Neuronal stem cell (in vitro differentiated cells): ENCODE measurements around the gene ISM1.

ENCODE experiments used
- DNase-seq: peaks from one replicate; pipeline ENCODE4 v3.0.0-alpha.2; 2013; ENCODE audit warnings: low spot score
- H2AFZ ChIP-seq: one replicate; pipeline ENCODE4 v1.6.1; 2013; ENCODE audit warnings: mild to moderate bottlenecking, low read length, inconsistent platforms
- H2AK5ac ChIP-seq: 2 replicates; pipeline ENCODE4 v1.6.1; 2013; ENCODE audit warnings: low read depth, mild to moderate bottlenecking, inconsistent platforms, low read length, moderate library complexity, mixed read lengths
- H2BK120ac ChIP-seq: 2 replicates; pipeline ENCODE4 v1.6.1; 2013; ENCODE audit warnings: low read depth, mild to moderate bottlenecking, inconsistent platforms, low read length, moderate library complexity, mixed read lengths
- H2BK12ac ChIP-seq: one replicate; pipeline ENCODE4 v1.6.1; 2013; ENCODE audit warnings: low read length, inconsistent platforms
- H2BK15ac ChIP-seq: 2 replicates; pipeline ENCODE4 v1.6.1; 2013; ENCODE audit warnings: mild to moderate bottlenecking, low read length, inconsistent platforms, mixed read lengths
- H2BK5ac ChIP-seq: one replicate; pipeline ENCODE4 v1.6.1; 2013; ENCODE audit warnings: inconsistent platforms, mild to moderate bottlenecking, low read length, moderate library complexity
- H3K14ac ChIP-seq: one replicate; pipeline ENCODE4 v1.6.1; 2013; ENCODE audit warnings: low read length, inconsistent platforms
- H3K18ac ChIP-seq: 2 replicates; pipeline ENCODE4 v1.6.1; 2013; ENCODE audit warnings: low read length, inconsistent platforms
- H3K23ac ChIP-seq: 2 replicates; pipeline ENCODE4 v1.6.1; 2013; ENCODE audit warnings: low read depth, mild to moderate bottlenecking, mixed read lengths, low read length, inconsistent platforms; ENCODE audit not compliant: poor library complexity
- H3K27ac ChIP-seq: replicated peaks from 3 replicates; pipeline ENCODE4 v1.5.1; 2013; ENCODE audit warnings: low read length, inconsistent platforms
- H3K27me3 ChIP-seq, 3 experiments: 2 replicates each; pipeline ENCODE4 v1.6.1; 2013; ENCODE audit warnings: low read length in 3 of 3, mild to moderate bottlenecking in 2 of 3, inconsistent platforms in 1 of 3, low read depth in 1 of 3, mixed read lengths in 1 of 3, moderate library complexity in 1 of 3; ENCODE audit not compliant: control insufficient read depth in 3 of 3, insufficient read depth in 3 of 3
- H3K36me3 ChIP-seq, 2 donors: replicated peaks in 1 of 2; 2 replicates each; pipeline ENCODE4 v1.6.1; 2013; ENCODE audit warnings: low read length in 2 of 2; ENCODE audit not compliant: control insufficient read depth in 2 of 2, insufficient read depth in 2 of 2
- H3K4ac ChIP-seq: 2 replicates; pipeline ENCODE4 v1.6.1; 2013; ENCODE audit warnings: inconsistent platforms, mild to moderate bottlenecking, low read length, moderate library complexity
- H3K4me1 ChIP-seq, 2 donors: 1 replicate in 1 of 2; 2 replicates in 1 of 2; pipeline ENCODE4 v1.6.1; 2013; ENCODE audit warnings: low read length in 2 of 2, low read depth in 1 of 2; ENCODE audit not compliant: control insufficient read depth in 2 of 2, insufficient read depth in 1 of 2
- H3K4me2 ChIP-seq: one replicate; pipeline ENCODE4 v1.6.1; 2013; ENCODE audit warnings: mild to moderate bottlenecking, low read length, inconsistent platforms; ENCODE audit not compliant: insufficient read depth, poor library complexity, severe bottlenecking
- H3K4me3 ChIP-seq, 2 donors: 2 replicates each; pipeline ENCODE4 v1.5.1; 2013; ENCODE audit warnings: low read length in 2 of 2, mild to moderate bottlenecking in 2 of 2, inconsistent platforms in 1 of 2, moderate library complexity in 1 of 2
- H3K79me1 ChIP-seq: one replicate; pipeline ENCODE4 v1.6.1; 2013; ENCODE audit warnings: low read depth, mild to moderate bottlenecking, inconsistent platforms, low read length, moderate library complexity
- H3K9ac ChIP-seq: one replicate; pipeline ENCODE4 v1.6.1; 2013; ENCODE audit warnings: mild to moderate bottlenecking, low read depth, low read length, inconsistent platforms; ENCODE audit not compliant: poor library complexity
- H3K9me3 ChIP-seq, 2 donors: replicated peaks in 1 of 2; 2 replicates each; pipeline versions ENCODE3 to v1.6.1; 2013; ENCODE audit warnings: low read length in 2 of 2, mild to moderate bottlenecking in 2 of 2, inconsistent platforms in 1 of 2, low read depth in 1 of 2, mixed read lengths in 1 of 2, moderate library complexity in 1 of 2; ENCODE audit not compliant: control insufficient read depth in 2 of 2, insufficient read depth in 1 of 2
- H4K8ac ChIP-seq: one replicate; pipeline ENCODE4 v1.6.1; 2013; ENCODE audit warnings: low read depth, mild to moderate bottlenecking, inconsistent platforms, low read length, moderate library complexity
- H4K91ac ChIP-seq: one replicate; pipeline ENCODE4 v1.6.1; 2013; ENCODE audit warnings: low read length, low read depth, mild to moderate bottlenecking, inconsistent platforms; ENCODE audit not compliant: poor library complexity
- WGBS, 2 donors: extraction: QIAGEN DNeasy Blood & Tissue Kit; methylation state at CpG; one replicate each; pipeline ENCODE4 v1.1.7; 2013; ENCODE audit warnings: missing lambda C conversion rate in 2 of 2, mixed read lengths in 1 of 2; ENCODE audit not compliant: insufficient read length in 2 of 2, insufficient replicate concordance in 1 of 2; ENCODE audit errors: extremely low coverage in 2 of 2; 5-methylcytosine and 5-hydroxymethylcytosine counted together

ISM1 gene

DNA sequence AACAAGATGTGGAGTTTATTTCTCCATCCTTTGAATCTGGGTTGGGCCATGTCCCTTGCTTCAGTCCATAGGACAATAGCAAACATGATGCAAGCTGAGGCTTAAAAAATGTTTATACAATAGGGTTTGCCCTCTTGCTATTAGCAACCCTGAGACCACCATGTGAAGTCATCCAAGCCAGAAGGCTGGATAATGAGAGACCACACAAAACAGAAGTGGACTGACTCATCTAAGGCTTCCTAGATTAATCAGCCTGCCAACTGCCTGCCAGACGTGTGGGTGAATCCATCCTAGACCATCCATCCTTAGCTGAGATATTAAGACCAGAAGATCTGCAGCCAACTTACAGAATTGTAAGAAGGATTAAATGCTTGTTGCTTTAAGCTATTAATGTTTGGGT, 38.1 kb upstream of the ISM1 start:
- no peak overlapping the region for H2BK5ac ChIP-seq
- H2AFZ ChIP-seq = no peak overlapping the region
- no peak overlapping the region for H3K9ac ChIP-seq
- H3K27ac ChIP-seq = no peak overlapping the region
- WGBS, 2 donors = no CpG with 5 or more reads among the region's 1 CpG
- no peak overlapping the region for H4K91ac ChIP-seq
- DNase-seq = no peak
- H3K4me1 ChIP-seq = no peaks in the 10 kb centered on the region
- no peak overlapping the region for H4K8ac ChIP-seq
- no peak overlapping the region for H3K18ac ChIP-seq
- H2AK5ac ChIP-seq = no peak overlapping the region
- H2BK120ac ChIP-seq = no peak overlapping the region
- H2BK15ac ChIP-seq = no peak overlapping the region
- H3K9me3 ChIP-seq = no peaks in the 10 kb centered on the region
- no peak overlapping the region for H3K14ac ChIP-seq
- no peak overlapping the region for H3K4ac ChIP-seq
- no peak overlapping the region for H3K4me3 ChIP-seq
- H3K79me1 ChIP-seq = no peaks in the 10 kb centered on the region
- no peak overlapping the region for H2BK12ac ChIP-seq
- no peak overlapping the region for H3K4me2 ChIP-seq
- no peaks in the 10 kb centered on the region for H3K36me3 ChIP-seq
- no peaks in the 10 kb centered on the region for H3K27me3 ChIP-seq
- H3K23ac ChIP-seq = no peak overlapping the region

DNA sequence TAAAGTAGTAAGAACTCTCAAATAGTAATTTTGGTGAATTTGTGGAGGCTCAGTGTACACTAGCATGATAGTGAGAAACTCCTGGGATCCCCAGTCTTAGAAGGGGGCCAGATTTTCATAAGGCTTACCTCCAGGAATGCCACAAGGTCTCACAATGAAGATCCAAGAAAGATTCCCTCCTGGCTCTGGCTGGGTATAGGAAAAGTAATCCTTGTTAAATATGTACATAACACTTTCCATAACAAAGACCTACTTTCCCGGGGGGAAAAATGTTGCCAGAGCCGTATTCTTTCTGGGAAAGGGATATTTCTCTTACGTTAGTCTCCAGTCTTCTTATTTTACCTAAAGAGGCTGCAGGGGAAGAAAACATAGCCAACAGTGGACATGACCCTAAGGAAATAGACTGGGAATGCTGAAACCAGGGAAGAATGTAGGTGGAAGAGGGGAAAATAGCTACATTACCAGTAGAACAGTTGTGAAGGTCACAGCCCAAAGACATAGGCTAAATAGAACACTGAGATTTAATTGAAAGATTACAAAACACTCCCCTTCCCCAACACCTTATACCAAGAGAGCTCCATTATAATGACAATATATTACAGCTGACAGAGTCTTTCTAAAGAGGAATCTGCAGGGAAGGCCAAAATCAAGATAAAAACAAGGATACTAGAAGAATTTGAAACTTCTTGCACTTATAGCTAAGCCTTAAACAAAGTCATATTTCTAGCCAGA, 34.9 kb upstream of the ISM1 start:
- DNase-seq = no peak
- Histone ChIP-seq H3K4me1 (no peaks in the 10 kb centered on the region), H3K79me1 (no peaks in the 10 kb centered on the region), H2BK12ac (no peak overlapping the region), H4K8ac (no peak overlapping the region), H2BK15ac (no peak overlapping the region), H3K4ac (no peak overlapping the region), H2BK5ac (no peak overlapping the region), H3K4me3 (no peak overlapping the region), H3K4me2 (no peak overlapping the region), H2AFZ (no peak overlapping the region), H3K36me3 (no peaks in the 10 kb centered on the region), H2BK120ac (no peak overlapping the region), H4K91ac (no peak overlapping the region), H3K9ac (no peak overlapping the region), H3K14ac (no peak overlapping the region), H3K23ac (no peak overlapping the region), H3K27ac (no peak overlapping the region), H3K9me3 (no peaks in the 10 kb centered on the region), H3K27me3 (no peaks in the 10 kb centered on the region), H3K18ac (no peak overlapping the region), H2AK5ac (no peak overlapping the region)
- WGBS, 2 donors = no CpG with 5 or more reads among the region's 3 CpGs

DNA sequence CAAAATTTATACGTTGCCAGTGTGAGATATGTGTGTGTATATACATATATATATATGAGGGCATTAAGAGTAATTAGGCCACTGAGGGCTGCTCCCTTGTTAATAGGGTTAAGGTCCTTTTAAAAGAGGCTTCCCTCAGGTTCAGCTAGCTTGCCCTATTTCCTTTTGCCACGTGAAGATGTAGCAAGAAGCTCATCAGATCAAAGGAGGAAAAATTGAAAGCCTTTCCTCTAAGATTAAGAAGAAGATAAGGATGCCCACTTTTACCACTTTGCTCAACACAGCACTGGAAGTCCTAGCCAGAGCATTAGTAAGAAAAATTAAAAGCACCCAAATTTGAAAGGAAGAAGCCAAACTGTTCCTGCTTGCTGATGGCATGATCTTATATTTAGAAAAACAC, 33.2 kb upstream of the ISM1 start:
- Histone ChIP-seq H2BK5ac (no peak overlapping the region), H3K23ac (no peak overlapping the region), H2BK120ac (no peak overlapping the region), H3K27ac (no peak overlapping the region), H3K4ac (no peak overlapping the region), H2AK5ac (no peak overlapping the region), H2BK15ac (no peak overlapping the region), H3K4me3 (no peak overlapping the region), H3K4me1 (no peaks in the 10 kb centered on the region), H4K91ac (no peak overlapping the region), H3K79me1 (no peaks in the 10 kb centered on the region), H2BK12ac (no peak overlapping the region), H3K9me3 (no peaks in the 10 kb centered on the region), H3K4me2 (no peak overlapping the region), H3K27me3 (no peaks in the 10 kb centered on the region), H3K36me3 (no peaks in the 10 kb centered on the region), H2AFZ (no peak overlapping the region), H3K14ac (no peak overlapping the region), H3K18ac (no peak overlapping the region), H4K8ac (no peak overlapping the region), H3K9ac (no peak overlapping the region)
- WGBS, 2 donors = no CpG with 5 or more reads among the region's 2 CpGs
- DNase-seq = no peak

GRCh38 chr20:13199279-13199678, 21.8 kb upstream of the ISM1 start:
- Histone ChIP-seq H2BK15ac (no peak overlapping the region), H2AFZ (no peak overlapping the region), H3K9me3 (no peaks in the 10 kb centered on the region), H3K18ac (no peak overlapping the region), H3K4ac (no peak overlapping the region), H2BK12ac (no peak overlapping the region), H3K4me3 (no peak overlapping the region), H3K23ac (no peak overlapping the region), H3K36me3 (no peaks in the 10 kb centered on the region), H3K4me2 (no peak overlapping the region), H4K91ac (no peak overlapping the region), H2BK5ac (no peak overlapping the region), H4K8ac (no peak overlapping the region), H3K4me1 (peaks cover 0 to 6% of the 10 kb centered on the region in 2 donors), H3K79me1 (no peaks in the 10 kb centered on the region), H3K27ac (no peak overlapping the region), H2BK120ac (no peak overlapping the region), H3K9ac (no peak overlapping the region), H2AK5ac (no peak overlapping the region), H3K27me3 (peaks cover 0 to 16% (median 0%) of the 10 kb centered on the region in 3 experiments), H3K14ac (no peak overlapping the region)
- no peak for DNase-seq
- WGBS, 2 donors = no CpG with 5 or more reads among the region's 2 CpGs
